Memory B cell (primary cell): ENCODE data around the gene PGP.

Experiments
- ATAC-seq: fragments of 150-1000 bp; cut with Tn5 transposase; 2 replicates; pipeline ENCODE4 v1.10.0; 2021; ENCODE audit warnings: low read depth, mild to moderate bottlenecking, moderate library complexity
- DNase-seq, 2 donors: peaks; one replicate each; pipeline ENCODE4 v3.0.0; 2022; ENCODE audit warnings: low spot score in 2 of 2
- H3K27ac Mint-ChIP-seq: one replicate; pipeline ENCODE4 v1.8.0; 2022; ENCODE audit warnings: mild to moderate bottlenecking, moderate library complexity, mixed read lengths
- H3K27me3 Mint-ChIP-seq: one replicate; pipeline ENCODE4 v1.8.0; 2022; ENCODE audit warnings: mixed read lengths
- H3K36me3 Mint-ChIP-seq: one replicate; pipeline ENCODE4 v1.8.0; 2022; ENCODE audit warnings: mild to moderate bottlenecking, mixed read lengths
- H3K4me1 Mint-ChIP-seq: one replicate; pipeline ENCODE4 v1.8.0; 2022; ENCODE audit warnings: mixed read lengths
- H3K4me3 Mint-ChIP-seq: one replicate; pipeline ENCODE4 v1.8.0; 2022; ENCODE audit warnings: mild to moderate bottlenecking, moderate library complexity, mixed read lengths
- H3K9me3 Mint-ChIP-seq: one replicate; pipeline ENCODE4 v1.8.0; 2022; ENCODE audit warnings: mixed read lengths

The PGP gene

DNA sequence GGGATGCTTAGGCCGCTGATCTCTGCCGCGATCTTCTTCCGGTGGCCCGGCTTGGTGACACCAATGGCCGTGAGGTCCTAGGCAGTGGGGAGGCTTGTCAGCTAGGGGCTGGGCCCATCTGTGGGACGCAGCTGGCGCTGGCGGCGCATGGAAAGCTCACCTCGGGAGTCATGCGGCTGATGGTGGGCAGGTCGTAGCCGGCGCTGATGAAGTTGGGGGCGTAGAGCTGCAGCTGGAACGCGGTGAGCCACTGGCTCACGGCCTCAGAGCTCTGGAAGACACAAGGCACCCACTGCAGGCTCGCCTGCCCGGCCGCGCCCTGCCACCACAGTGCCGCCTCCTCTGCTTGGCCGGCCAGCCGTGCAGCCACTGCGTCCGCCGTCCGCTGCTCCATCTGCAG, 31.0 kb downstream of the PGP start:
- peak; percentile 43 for ATAC-seq
- Mint-ChIP-seq H3K4me3 (peak overlapping the region; percentile 56), H3K27ac (no peak overlapping the region), H3K36me3 (no peaks in the 10 kb centered on the region), H3K27me3 (no peaks in the 10 kb centered on the region), H3K4me1 (peaks cover 10% of the 10 kb centered on the region), H3K9me3 (no peaks in the 10 kb centered on the region)
- DNase-seq: no peak

DNA sequence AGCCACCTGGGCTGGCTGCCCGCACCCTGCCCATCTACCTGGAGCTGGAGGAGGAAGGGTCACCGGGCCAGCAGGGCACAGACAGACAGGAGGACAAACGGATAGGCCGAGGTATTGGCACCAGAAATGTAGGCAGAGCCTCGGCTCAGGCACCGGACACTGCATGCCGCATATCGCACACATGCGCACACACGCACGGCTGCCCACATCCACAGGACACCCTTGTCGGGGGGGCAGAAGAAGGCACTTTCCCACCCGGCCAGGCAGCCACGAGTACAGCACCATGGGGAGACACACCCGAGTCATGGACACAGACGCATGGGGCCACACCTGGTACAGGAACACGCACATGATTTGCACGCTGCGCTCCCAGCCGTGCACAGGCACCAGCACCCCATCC, 32.7 kb downstream of the PGP start:
- Mint-ChIP-seq H3K27me3 (no peaks in the 10 kb centered on the region), H3K27ac (no peak overlapping the region), H3K4me3 (no peak overlapping the region), H3K9me3 (no peaks in the 10 kb centered on the region), H3K36me3 (peaks cover 2% of the 10 kb centered on the region), H3K4me1 (peaks cover 10% of the 10 kb centered on the region)
- ATAC-seq: no peak
- no peak for DNase-seq

DNA sequence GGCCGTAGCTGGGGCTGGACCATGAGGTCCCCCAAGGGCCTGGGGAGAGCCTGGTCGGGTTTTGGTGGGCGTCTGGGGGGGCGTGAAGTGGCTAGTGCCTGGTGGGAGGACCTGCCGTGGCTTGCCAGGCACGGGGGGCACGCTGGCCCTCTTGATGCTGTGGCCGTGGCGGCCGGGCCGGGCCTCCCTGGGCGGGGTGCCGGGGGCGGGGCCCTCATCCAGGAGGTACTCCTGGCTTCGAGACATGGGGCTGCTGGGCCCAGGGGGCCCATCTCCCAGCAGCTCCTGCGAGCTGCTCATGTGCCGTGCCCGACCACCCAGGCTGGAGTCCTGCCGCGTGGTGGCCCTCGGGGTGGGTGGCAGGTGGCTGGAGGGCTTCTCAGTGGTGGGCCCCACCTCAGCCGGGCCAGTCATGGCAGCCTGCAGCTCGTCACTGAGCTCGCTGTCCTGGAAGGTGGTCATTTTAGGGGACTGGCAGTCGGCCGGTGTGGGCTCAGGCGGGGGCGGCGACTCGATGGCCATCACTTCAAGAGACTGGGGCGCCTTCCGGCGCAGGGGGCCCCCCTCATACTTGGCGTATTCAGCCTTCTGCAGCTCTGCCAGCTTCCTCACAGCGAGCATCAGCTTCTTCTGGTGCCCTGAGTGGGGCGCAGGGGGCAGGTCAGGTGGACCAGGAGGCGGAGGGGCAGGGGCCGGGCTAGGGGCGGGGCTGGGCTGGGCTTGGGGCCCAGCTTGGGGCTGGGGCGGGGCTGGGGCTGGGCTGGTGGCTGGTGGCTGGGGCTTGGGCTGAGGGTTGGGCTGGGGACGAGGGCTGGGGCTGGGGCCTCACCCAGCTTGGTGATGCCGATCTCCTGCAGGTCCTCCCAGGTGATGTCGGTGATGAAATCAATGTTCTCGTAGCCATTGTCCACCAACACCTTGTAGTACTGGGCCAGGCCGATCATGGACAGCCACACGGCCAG, 33.4 kb downstream of the PGP start:
- DNase-seq (no peak), ATAC-seq (no peak)
- H3K4me3 Mint-ChIP-seq: no peak overlapping the region
- H3K36me3 Mint-ChIP-seq: peaks cover 2% of the 10 kb centered on the region
- H3K9me3 Mint-ChIP-seq: no peaks in the 10 kb centered on the region
- no peaks in the 10 kb centered on the region for H3K27me3 Mint-ChIP-seq
- no peak overlapping the region for H3K27ac Mint-ChIP-seq
- H3K4me1 Mint-ChIP-seq: peaks cover 10% of the 10 kb centered on the region

DNA sequence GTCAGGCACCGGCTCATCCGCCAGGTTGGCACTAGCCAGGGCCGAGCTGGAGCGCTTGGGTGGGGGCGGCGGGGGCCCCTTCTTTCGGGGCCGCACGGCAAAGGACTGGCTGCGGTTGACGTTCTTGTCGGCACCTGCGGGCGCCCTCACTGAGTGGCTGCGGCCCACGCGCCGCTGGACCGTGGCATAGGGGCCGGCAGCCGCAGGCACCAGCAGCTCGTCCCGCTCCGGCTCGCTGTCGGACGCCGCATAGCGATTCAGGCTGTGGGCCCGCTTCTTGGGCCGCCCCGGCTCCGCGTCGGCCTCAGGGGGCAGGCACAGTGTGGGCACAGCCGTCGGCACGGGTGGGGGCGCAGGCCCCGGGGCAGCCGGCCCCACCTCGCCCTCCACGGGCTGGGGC, 34.2 kb downstream of the PGP start:
- no peaks in the 10 kb centered on the region for H3K9me3 Mint-ChIP-seq
- ATAC-seq: no peak
- H3K4me3 Mint-ChIP-seq: no peak overlapping the region
- no peak for DNase-seq
- H3K36me3 Mint-ChIP-seq: peaks cover 2% of the 10 kb centered on the region
- no peak overlapping the region for H3K27ac Mint-ChIP-seq
- no peaks in the 10 kb centered on the region for H3K27me3 Mint-ChIP-seq
- peaks cover 10% of the 10 kb centered on the region for H3K4me1 Mint-ChIP-seq

DNA sequence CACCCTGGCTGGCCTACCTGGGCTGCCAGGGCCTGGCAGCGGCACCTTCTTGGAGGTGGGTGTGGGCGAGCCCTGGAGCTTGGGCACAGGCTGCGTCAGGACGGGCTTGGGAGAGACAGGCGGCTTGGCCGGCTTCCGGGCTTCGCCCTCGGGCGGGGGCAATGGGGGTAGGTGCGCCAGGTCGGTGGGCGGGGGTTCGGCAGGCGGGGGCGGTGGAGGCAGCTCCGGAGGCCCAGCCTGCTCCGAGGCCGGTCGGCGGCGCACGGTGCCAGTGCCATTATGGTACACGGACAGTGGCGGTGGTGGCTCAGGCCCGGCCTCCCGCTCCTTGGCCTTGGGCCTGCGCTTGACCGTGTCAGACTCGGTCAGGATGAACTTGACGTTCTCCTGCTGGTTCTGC, 35.1 kb downstream of the PGP start:
- peaks cover 9% of the 10 kb centered on the region for H3K4me1 Mint-ChIP-seq
- no peak overlapping the region for H3K27ac Mint-ChIP-seq
- no peak overlapping the region for H3K4me3 Mint-ChIP-seq
- ATAC-seq: no peak
- peaks cover 2% of the 10 kb centered on the region for H3K36me3 Mint-ChIP-seq
- DNase-seq: no peak
- H3K27me3 Mint-ChIP-seq: no peaks in the 10 kb centered on the region
- no peaks in the 10 kb centered on the region for H3K9me3 Mint-ChIP-seq

DNA sequence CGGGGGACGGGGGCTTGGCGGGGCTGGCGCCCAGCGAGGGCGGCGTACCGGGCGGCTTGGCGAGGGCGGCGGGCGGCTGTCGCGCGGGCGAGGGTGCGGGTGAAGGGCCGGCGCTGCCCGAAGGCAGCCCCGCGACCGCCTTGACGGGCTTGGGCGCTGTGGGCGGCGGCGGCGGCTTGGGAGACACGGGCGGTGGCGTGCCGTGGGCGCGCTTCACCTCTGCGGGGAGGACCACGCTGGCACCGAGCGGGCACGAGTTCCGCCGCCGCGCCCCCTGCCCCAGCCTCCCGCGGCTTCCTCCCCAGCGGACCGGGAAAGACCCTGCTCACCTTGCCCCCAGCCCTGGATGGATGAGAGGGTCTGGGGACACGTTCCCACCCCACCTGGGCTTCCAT, 35.5 kb downstream of the PGP start:
- no peak overlapping the region for H3K27ac Mint-ChIP-seq
- H3K9me3 Mint-ChIP-seq: no peaks in the 10 kb centered on the region
- ATAC-seq (no peak), DNase-seq (no peak)
- no peak overlapping the region for H3K4me3 Mint-ChIP-seq
- H3K27me3 Mint-ChIP-seq: no peaks in the 10 kb centered on the region
- peaks cover 6% of the 10 kb centered on the region for H3K4me1 Mint-ChIP-seq
- peaks cover 7% of the 10 kb centered on the region for H3K36me3 Mint-ChIP-seq

DNA sequence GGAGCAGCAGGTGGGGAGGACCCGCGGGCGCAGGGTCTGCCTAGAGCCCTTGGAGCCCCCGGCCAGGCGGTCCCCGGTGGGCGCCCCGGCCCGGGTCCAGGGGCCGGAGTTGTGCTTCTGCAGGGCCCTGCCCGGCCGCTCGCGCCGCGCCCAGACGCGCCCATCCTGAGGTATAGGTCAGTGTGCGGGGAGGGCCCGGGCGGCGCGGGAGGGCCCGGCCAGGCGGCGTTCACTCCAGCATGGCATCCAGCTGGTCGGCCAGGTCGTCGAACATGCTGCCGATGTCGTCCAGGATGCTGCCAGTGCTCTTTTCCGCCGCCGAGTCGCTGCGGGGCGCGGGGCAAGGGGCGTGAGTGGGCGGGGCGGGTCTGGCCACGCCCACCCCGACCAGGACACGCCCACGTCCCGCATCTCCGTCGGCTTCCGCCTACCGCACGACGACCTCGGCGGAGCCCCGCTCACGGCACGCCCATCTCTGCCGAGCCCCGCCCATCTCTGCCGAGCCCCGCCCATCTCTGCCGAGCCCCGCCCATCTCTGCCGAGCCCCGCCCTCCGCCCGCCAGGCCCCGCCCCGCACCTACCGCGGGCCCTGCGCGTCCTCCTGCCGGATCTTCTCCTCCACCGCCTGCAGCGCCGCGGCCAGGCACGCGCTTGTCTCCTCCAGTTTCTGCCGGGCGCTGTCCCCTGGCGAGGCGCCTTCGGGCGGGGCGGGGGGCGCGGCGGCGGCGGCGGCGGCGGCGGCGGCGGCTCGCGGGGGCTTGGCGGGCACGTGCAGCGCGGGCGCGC, 36.1 kb downstream of the PGP start:
- H3K4me1 Mint-ChIP-seq: peaks cover 4% of the 10 kb centered on the region
- no peaks in the 10 kb centered on the region for H3K9me3 Mint-ChIP-seq
- no peak for DNase-seq
- peak; percentile 59 for ATAC-seq
- H3K27ac Mint-ChIP-seq: no peak overlapping the region
- peaks cover 10% of the 10 kb centered on the region for H3K36me3 Mint-ChIP-seq
- H3K27me3 Mint-ChIP-seq: no peaks in the 10 kb centered on the region
- no peak overlapping the region for H3K4me3 Mint-ChIP-seq

DNA sequence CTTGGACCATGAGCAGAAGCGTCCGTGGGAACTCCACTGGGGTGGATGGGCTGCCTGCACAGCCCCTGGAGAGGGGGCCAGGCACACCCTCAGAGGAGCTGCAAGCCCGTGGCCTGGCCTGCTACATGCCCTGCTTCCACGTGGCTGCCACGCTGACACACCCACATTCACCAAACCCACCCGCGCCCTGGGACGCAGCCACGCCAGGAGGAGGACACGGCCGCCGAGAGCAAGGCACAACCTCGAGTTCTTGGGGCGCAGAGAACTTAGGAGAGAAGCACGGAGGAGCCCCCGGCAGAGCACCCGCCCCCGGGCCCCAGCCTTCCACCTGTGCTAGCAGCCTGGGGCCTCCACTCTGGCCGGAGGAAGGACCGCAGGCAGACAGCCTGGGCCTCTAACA, 37.1 kb downstream of the PGP start:
- H3K9me3 Mint-ChIP-seq: no peaks in the 10 kb centered on the region
- H3K4me3 Mint-ChIP-seq: no peak overlapping the region
- H3K36me3 Mint-ChIP-seq: peaks cover 11% of the 10 kb centered on the region
- no peak for DNase-seq
- no peak for ATAC-seq
- no peaks in the 10 kb centered on the region for H3K4me1 Mint-ChIP-seq
- no peaks in the 10 kb centered on the region for H3K27me3 Mint-ChIP-seq
- H3K27ac Mint-ChIP-seq: no peak overlapping the region

DNA sequence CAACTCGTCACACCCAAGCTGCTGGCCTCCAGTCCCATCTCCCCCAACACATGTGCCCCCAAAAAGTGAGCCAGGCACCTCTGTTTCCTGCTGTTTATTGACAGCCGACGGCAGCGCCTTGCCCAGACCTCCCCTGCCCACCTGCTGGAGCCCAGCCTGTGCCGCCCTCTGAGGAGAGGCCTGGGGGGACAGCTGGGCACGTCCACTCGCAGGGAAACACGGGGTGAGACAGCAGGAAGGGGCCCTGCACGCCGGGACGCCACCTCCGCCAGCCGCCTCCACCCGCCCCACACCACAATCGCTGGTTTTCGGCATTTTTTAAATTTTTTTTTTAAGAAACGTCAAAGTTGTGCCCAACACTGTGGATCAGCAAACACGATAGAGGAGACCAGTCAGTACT, 37.5 kb downstream of the PGP start:
- H3K27ac Mint-ChIP-seq: no peak overlapping the region
- ATAC-seq: no peak
- no peaks in the 10 kb centered on the region for H3K27me3 Mint-ChIP-seq
- DNase-seq: no peak
- H3K4me3 Mint-ChIP-seq: no peak overlapping the region
- no peaks in the 10 kb centered on the region for H3K9me3 Mint-ChIP-seq
- no peaks in the 10 kb centered on the region for H3K4me1 Mint-ChIP-seq
- H3K36me3 Mint-ChIP-seq: peaks cover 11% of the 10 kb centered on the region

DNA sequence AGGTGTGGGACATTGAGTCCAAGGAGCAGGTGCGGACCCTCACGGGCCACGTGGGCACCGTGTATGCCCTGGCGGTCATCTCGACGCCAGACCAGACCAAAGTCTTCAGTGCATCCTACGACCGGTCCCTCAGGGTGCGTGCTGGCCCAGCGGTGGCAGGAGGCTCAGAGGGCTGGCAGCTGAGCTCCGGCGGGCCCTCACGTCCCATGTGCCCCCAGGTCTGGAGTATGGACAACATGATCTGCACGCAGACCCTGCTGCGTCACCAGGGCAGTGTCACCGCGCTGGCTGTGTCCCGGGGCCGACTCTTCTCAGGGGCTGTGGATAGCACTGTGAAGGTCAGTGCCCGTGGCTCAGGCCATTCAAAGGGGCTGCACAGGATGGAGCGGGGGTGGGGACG, 38.6 kb downstream of the PGP start:
- no peak overlapping the region for H3K27ac Mint-ChIP-seq
- H3K36me3 Mint-ChIP-seq: peaks cover 11% of the 10 kb centered on the region
- no peak for ATAC-seq
- DNase-seq: no peak
- no peak overlapping the region for H3K4me3 Mint-ChIP-seq
- no peaks in the 10 kb centered on the region for H3K27me3 Mint-ChIP-seq
- H3K4me1 Mint-ChIP-seq: no peaks in the 10 kb centered on the region
- no peaks in the 10 kb centered on the region for H3K9me3 Mint-ChIP-seq

DNA sequence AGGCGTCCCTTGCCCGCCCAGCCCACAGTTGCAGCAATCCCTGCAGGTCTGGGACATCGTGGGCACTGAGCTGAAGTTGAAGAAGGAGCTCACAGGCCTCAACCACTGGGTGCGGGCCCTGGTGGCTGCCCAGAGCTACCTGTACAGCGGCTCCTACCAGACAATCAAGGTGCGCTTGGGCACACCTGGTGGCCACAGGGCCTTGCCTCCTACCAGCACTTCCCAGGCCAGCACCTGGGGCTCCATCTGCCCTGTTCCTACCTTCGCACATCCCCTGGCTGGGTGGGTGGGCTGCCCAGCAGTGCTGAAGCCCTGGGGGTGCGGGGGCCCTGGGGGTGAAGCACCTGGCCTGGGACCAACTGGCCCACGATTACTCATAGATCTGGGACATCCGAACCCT, 39.2 kb downstream of the PGP start:
- no peak overlapping the region for H3K27ac Mint-ChIP-seq

DNA sequence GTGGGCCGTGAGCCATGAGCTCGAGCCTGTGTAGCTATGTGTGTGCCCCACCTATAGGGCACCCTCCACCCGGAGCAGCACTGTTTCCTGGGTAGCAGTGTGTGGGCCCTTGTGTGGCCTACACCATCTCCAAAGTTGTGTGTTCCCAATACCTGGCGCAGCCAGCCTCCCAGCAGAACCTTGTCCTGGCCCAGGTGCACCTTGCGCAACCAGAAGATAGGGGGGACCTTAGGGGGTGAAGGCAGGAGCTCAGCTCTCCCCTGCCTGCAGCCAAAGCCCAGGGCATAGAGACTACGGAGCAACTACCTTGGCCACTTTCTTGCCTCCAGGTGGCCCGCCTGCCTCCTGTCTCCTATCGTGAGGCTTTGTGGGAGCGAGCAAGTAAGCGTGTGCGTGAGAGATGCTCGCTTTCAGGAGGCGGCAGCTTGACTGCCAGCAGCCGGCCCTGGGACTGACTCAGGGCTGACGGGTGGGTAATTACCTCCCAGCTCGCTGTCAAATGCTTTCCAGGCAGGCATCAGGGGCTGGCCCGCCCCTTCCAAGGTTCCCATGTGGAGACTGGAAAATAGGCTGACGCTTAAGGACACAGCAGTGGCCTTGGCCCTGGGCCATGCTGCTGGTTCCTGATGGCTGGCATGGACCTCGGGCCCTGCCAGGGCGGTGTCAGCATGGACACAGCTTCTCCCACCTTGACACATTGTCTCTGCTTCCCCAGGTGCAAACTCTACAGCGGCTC, 40.1 kb downstream of the PGP start:
- Mint-ChIP-seq H3K27ac (no peak overlapping the region), H3K9me3 (no peaks in the 10 kb centered on the region), H3K27me3 (no peaks in the 10 kb centered on the region), H3K36me3 (peaks cover 11% of the 10 kb centered on the region), H3K4me3 (no peak overlapping the region), H3K4me1 (no peaks in the 10 kb centered on the region)
- no peak for DNase-seq
- ATAC-seq: no peak

More for the DNA sequence above, 39.2 kb downstream of the PGP start:
- ATAC-seq: no peak
- no peaks in the 10 kb centered on the region for H3K4me1 Mint-ChIP-seq
- H3K4me3 Mint-ChIP-seq: no peak overlapping the region
- no peaks in the 10 kb centered on the region for H3K27me3 Mint-ChIP-seq
- no peak for DNase-seq
- no peaks in the 10 kb centered on the region for H3K9me3 Mint-ChIP-seq
- peaks cover 11% of the 10 kb centered on the region for H3K36me3 Mint-ChIP-seq

DNA sequence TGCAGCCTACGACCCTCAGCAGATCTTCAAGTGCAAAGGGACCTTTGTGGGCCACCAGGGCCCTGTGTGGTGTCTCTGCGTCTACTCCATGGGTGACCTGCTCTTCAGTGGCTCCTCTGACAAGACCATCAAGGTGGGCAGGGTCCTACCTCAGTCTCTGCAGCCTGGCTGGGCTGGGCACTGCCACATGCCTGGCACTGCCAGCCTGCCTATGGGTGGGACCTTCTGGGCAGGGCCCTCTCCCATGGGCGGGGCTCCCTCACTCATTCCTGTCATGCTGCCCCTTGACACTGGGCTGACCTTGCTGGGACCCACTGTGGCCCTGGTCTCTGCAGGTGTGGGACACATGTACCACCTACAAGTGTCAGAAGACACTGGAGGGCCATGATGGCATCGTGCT, 40.7 kb downstream of the PGP start:
- Mint-ChIP-seq H3K27me3 (no peaks in the 10 kb centered on the region), H3K36me3 (peaks cover 11% of the 10 kb centered on the region), H3K27ac (no peak overlapping the region), H3K4me1 (no peaks in the 10 kb centered on the region), H3K9me3 (no peaks in the 10 kb centered on the region), H3K4me3 (no peak overlapping the region)
- ATAC-seq (no peak), DNase-seq (no peak)

DNA sequence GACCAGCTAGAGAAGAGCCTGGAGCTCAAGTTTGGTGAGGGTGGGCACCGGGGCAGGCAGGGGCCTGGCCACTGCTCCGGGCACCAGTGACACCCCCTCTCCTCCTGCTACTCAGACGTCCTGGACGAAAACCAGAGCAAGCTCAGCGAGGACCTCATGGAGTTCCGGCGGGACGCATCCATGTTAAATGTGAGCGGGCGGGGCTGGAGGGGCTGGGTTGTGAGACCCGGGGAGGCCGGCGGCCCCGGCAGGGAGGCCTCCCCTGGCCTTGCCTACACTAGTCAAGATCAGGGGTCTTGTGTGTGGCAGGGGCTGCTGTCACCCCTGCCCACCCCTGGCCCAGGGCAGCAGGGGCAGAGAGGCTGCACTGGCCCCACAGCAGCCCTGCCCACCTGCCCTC, 41.3 kb downstream of the PGP start:
- Mint-ChIP-seq H3K9me3 (no peaks in the 10 kb centered on the region), H3K4me3 (no peak overlapping the region), H3K27ac (no peak overlapping the region), H3K27me3 (no peaks in the 10 kb centered on the region), H3K4me1 (no peaks in the 10 kb centered on the region), H3K36me3 (peaks cover 11% of the 10 kb centered on the region)
- DNase-seq: no peak
- ATAC-seq: no peak
